HFFc6 (cell line): ENCODE measurements around the gene UNKL. TPM values are rescaled to one million over a fixed set of nuclear protein-coding genes. Genes with fewer than 3 reads are reported as not detected.

Source experiments
- DNase-seq: peaks from one replicate; pipeline ENCODE4 v3.0.0-alpha.2; 2018
- H3K27ac Mint-ChIP-seq: 2 replicates; pipeline ENCODE4 v1.8.0; 2020; ENCODE audit warnings: mild to moderate bottlenecking, mixed read lengths
- H3K27me3 Mint-ChIP-seq: 2 replicates; pipeline ENCODE4 v1.8.0; 2021; ENCODE audit warnings: mild to moderate bottlenecking, moderate library complexity, mixed read lengths; ENCODE audit not compliant: insufficient read depth
- H3K36me3 Mint-ChIP-seq: 2 replicates; pipeline ENCODE4 v1.8.0; 2021; ENCODE audit warnings: low read depth, mixed read lengths
- H3K4me1 Mint-ChIP-seq: 2 replicates; pipeline ENCODE4 v1.8.0; 2020; ENCODE audit warnings: low read depth, mixed read lengths
- H3K4me3 Mint-ChIP-seq: 2 replicates; pipeline ENCODE4 v1.8.0; 2020; ENCODE audit warnings: mild to moderate bottlenecking, moderate library complexity, mixed read lengths
- H3K9me3 Mint-ChIP-seq: 2 replicates; pipeline ENCODE4 v1.8.0; 2020; ENCODE audit warnings: mild to moderate bottlenecking, mixed read lengths
- CTCF ChIP-seq: fragments of 200-600 bp; sonication (generic); IDR thresholded peaks from 2 replicates; pipeline ENCODE4 v1.5.0; 2021; ENCODE audit warnings: antibody characterized with exemption, mild to moderate bottlenecking
- total RNA-seq, 6 experiments: library from RNA; stranded (reverse); fragmentation: NEBNext Ultra II Directional; extraction: Animal tissue kit (Norgen Biotek cat#: 25700); gene quantifications; 2 replicates in 1 of 6; 3 replicates in 5 of 6; pipeline ENCODE4 v1.2.3, GENCODE V29; 2021

The UNKL gene
- total RNA-seq, 6 experiments from 2014 or later = 15.0 to 22.6 (median 16.5) TPM

- H3K4me1 Mint-ChIP-seq = peaks cover 6% of the 10 kb centered on the region
- H3K27me3 Mint-ChIP-seq = no peaks in the 10 kb centered on the region; the same call in 1 of the 2 replicates
- no peak overlapping the region for H3K27ac Mint-ChIP-seq
- no peaks in the 10 kb centered on the region for H3K36me3 Mint-ChIP-seq
- no peaks in the 10 kb centered on the region for H3K9me3 Mint-ChIP-seq
- no peak for TF ChIP-seq CTCF
- DNase-seq = no peak
- H3K4me3 Mint-ChIP-seq = no peak overlapping the region
Observed at GRCh38 chr16:1345651-1346421, 68.7 kb downstream of the UNKL start.

- no peaks in the 10 kb centered on the region for H3K9me3 Mint-ChIP-seq
- DNase-seq = no peak
- no peak overlapping the region for H3K27ac Mint-ChIP-seq
- no peak for TF ChIP-seq CTCF
- no peaks in the 10 kb centered on the region for H3K36me3 Mint-ChIP-seq
- no peaks in the 10 kb centered on the region for H3K4me1 Mint-ChIP-seq
- H3K27me3 Mint-ChIP-seq = peaks cover 2% of the 10 kb centered on the region; the same call in 1 of the 2 replicates
- H3K4me3 Mint-ChIP-seq = no peak overlapping the region
Observed at GRCh38 chr16:1345087-1345486, 69.4 kb downstream of the UNKL start.

GRCh38 chr16:1344499-1344898, 70.0 kb downstream of the UNKL start:
- Mint-ChIP-seq H3K9me3 (no peaks in the 10 kb centered on the region), H3K36me3 (no peaks in the 10 kb centered on the region), H3K4me1 (no peaks in the 10 kb centered on the region), H3K27me3 (peaks cover 2% of the 10 kb centered on the region; the same call in 1 of the 2 replicates), H3K27ac (no peak overlapping the region), H3K4me3 (no peak overlapping the region)
- no peak for TF ChIP-seq CTCF
- DNase-seq = no peak

- no peaks in the 10 kb centered on the region for H3K4me1 Mint-ChIP-seq
- no peak for DNase-seq
- no peak overlapping the region for H3K4me3 Mint-ChIP-seq
- H3K27ac Mint-ChIP-seq = no peak overlapping the region
- H3K36me3 Mint-ChIP-seq = no peaks in the 10 kb centered on the region
- peaks cover 2% of the 10 kb centered on the region; the same call in 1 of the 2 replicates for H3K27me3 Mint-ChIP-seq
- H3K9me3 Mint-ChIP-seq = no peaks in the 10 kb centered on the region
- no peak for TF ChIP-seq CTCF
Observed at GRCh38 chr16:1343428-1344242, 70.9 kb downstream of the UNKL start.

- H3K9me3 Mint-ChIP-seq = no peaks in the 10 kb centered on the region
- peak; percentile 86 for DNase-seq
- H3K4me3 Mint-ChIP-seq = no peak overlapping the region
- no peak for TF ChIP-seq CTCF
- H3K27ac Mint-ChIP-seq = no peak overlapping the region
- no peaks in the 10 kb centered on the region for H3K36me3 Mint-ChIP-seq
- no peaks in the 10 kb centered on the region for H3K4me1 Mint-ChIP-seq
- peaks cover 2% of the 10 kb centered on the region; the same call in 1 of the 2 replicates for H3K27me3 Mint-ChIP-seq
Observed at GRCh38 chr16:1342526-1343427, 71.7 kb downstream of the UNKL start.
